ENCODE measurements around the gene CCDC13.

DNA sequence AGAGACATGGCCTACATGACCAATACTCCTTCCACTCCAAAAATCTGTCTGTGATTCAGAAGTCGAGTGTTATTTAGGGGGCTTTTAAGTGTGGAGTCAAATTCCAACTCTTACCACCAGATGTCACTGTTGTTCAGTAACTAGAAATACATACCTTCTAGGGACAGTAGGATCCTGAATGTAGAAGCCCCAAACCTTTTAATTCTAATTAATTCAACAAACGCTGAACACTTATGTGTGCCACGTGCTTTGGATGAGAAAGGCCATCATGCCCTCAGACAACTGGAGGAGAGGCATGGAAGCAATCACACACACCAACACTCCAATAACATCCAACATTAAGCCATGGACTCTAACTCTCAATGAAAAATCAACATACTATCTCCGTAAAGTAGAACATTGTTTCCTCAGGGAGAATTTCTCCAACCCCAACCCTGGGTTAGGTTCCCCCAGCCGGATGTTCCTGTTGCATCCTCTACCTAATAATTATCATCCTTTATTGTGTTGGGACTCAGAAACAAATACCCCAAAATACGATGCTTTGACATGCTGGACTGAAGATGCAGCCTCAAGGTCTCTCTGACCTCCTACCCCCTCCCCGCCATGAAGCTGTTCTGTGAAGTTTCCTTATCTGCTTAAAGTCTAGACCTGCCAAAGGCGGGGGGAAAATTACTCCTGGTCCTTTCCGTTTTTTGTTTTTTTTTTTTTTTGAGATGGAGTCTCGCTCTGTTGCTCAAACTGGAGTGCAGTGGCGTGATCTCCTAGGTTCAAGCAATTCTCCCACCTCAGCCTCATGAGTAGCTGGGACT, 8.0 kb upstream of the CCDC13 start:
- peak; percentile 4 for TF ChIP-seq POLR2A (IDR thresholded peaks at IDR 0.05; ENCODE audit: low read length)
- TF ChIP-seq GATA1 (IDR thresholded peaks at IDR 0.05; ENCODE audit: low read depth, low read length), result no peak

All from erythroblast (primary cell).